AG04450 (cell line): Measurements from ENCODE around the gene USP11. TPM values are rescaled to one million over a fixed set of nuclear protein-coding genes. Genes with fewer than 3 reads are reported as not detected.

Experiments
- CTCF ChIA-PET: fragments of 300-600, 350-600 bp; formaldehyde crosslinking; extraction: SDS; loops from one replicate; lab custom pipeline; 2022; ENCODE audit warnings: antibody characterized with exemption, inconsistent platforms; lab: Charles Lee
- POLR2A ChIA-PET: fragments of 350-600 bp; formaldehyde crosslinking; extraction: SDS; loops from one replicate; lab custom pipeline; 2021; ENCODE audit warnings: antibody characterized with exemption, inconsistent platforms; lab: Yijun Ruan, JAX
- DNase-seq: peaks from one replicate; pipeline ENCODE4 v3.0.0-alpha.2; 2011; ENCODE audit warnings: low read depth, low spot score
- H3K27ac ChIP-seq: one replicate; pipeline ENCODE4 v1.5.1; 2012; ENCODE audit warnings: low read depth, low read length, control low read depth
- H3K27me3 ChIP-seq: one replicate; pipeline ENCODE4 v1.6.0; 2012; ENCODE audit warnings: low read length; ENCODE audit not compliant: control insufficient read depth, insufficient read depth
- H3K4me3 ChIP-seq: 2 replicates; pipeline ENCODE4 v1.5.1; 2011; ENCODE audit warnings: mild to moderate bottlenecking, low read depth, low read length, control low read depth
- H3K9me3 ChIP-seq: 2 replicates; pipeline ENCODE4 v1.5.1; 2012; ENCODE audit warnings: low read length; ENCODE audit not compliant: control insufficient read depth, insufficient read depth
- polyA plus RNA-seq: library from polyadenylated mRNA; depleted of rRNA; stranded (reverse); fragments of >200 nt; gene quantifications from 2 replicates; pipeline ENCODE4 v1.2.3, GENCODE V29; 2011
- TF ChIP-seq, protein P1 (sequence below): IDR thresholded peaks from 2 replicates; pipeline ENCODE4 v1.5.1; 2011; ENCODE audit warnings: low read depth, low read length, control low read depth, inconsistent platforms

Gene USP11
- polyA plus RNA-seq, 1 experiment: 31.5 TPM

DNA sequence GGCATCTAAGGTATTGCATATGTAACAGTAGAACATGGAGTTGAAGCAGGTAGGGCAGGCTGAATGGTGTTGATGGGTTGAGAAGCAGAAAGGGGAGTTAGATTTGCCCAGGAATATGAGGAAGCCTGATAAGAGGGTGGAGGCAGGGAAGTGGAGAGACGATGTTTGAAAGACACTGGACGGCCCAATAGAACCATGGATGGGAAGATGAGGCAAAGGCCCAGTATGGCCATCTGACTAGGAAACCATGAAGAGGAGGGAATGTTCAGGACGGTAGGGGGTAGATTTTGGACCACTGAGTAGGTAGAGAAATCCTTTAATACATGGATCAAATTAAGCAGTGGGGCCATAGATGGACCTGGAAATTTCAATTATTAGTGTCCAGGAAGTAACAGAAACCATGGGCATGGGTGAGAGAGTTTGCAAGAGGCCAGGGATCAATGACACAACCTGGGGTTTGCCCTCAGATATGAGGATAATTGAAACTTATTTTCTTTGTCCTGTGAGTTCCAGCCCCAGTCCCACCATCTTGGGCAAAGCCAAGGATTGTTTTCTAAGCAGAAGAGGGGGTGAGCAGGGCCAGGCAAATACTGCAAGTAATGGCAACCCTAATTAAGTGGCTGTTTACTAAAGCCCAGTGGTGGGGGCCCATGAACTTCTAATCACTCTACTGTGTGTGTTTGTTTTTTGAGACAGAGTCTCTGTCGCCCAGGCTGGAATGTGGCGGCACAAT is 2.5 kb upstream of the USP11 start:
- Histone ChIP-seq H3K9me3 (no peaks in the 10 kb centered on the region), H3K4me3 (no peak overlapping the region), H3K27me3 (no peaks in the 10 kb centered on the region), H3K27ac (no peak overlapping the region)
- ChIA-PET CTCF (no interaction called here), POLR2A (no interaction called here)
- no peak for DNase-seq
- TF ChIP-seq, protein P1, sequence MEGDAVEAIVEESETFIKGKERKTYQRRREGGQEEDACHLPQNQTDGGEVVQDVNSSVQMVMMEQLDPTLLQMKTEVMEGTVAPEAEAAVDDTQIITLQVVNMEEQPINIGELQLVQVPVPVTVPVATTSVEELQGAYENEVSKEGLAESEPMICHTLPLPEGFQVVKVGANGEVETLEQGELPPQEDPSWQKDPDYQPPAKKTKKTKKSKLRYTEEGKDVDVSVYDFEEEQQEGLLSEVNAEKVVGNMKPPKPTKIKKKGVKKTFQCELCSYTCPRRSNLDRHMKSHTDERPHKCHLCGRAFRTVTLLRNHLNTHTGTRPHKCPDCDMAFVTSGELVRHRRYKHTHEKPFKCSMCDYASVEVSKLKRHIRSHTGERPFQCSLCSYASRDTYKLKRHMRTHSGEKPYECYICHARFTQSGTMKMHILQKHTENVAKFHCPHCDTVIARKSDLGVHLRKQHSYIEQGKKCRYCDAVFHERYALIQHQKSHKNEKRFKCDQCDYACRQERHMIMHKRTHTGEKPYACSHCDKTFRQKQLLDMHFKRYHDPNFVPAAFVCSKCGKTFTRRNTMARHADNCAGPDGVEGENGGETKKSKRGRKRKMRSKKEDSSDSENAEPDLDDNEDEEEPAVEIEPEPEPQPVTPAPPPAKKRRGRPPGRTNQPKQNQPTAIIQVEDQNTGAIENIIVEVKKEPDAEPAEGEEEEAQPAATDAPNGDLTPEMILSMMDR: no peak

GRCh38 chrX:47231167-47231566 is 1.6 kb upstream of the USP11 start:
- Histone ChIP-seq H3K9me3 (no peaks in the 10 kb centered on the region), H3K4me3 (no peak overlapping the region), H3K27me3 (no peaks in the 10 kb centered on the region), H3K27ac (no peak overlapping the region)
- CTCF ChIA-PET: interaction anchor here (0.7 kb wide), 1 partner anchor 154 kb away, joined by 3 read pairs; no protein-coding TSS in a partner anchor
- TF ChIP-seq, protein P1: no peak
- POLR2A ChIA-PET: no interaction called here
- DNase-seq: no peak

DNA sequence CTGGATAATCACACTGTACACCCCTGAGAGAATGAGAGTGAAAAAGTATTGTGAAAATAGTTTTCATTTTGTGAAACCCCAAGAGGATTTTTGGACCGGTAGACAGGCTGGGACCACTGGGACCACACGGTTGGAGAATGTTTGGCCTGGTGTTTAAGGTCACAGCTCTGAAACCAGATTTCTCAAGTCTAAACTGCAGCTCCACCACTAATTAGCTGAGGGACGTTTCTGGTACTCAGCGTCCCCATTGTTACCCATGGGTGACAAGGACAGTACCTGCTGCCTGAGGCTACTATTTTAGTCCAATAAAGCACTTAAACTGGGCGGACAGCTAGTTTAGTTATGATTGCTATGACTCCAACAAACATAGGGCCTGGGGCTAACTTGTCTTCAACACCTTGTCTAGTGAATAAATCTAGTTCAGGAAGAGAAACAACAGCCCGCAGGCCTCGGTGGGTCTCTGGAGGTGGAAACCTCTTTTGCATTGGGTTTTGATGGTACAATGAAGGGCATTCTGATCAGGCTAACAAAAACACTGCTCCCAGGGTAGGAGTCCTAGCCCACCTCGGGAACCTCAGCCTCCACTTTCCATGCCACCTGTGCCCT is 509 bp upstream of the USP11 start:
- ChIA-PET CTCF (interaction anchor here (1.2 kb wide), 1 partner anchor 54 kb away, joined by 3 read pairs; no protein-coding TSS in a partner anchor), POLR2A (interaction anchor here (0.7 to 1.6 kb wide), 3 partner anchors 15 to 152 kb away, joined by 3 to 14 read pairs (median 5); partner anchors contain the start of gene CDK16)
- DNase-seq: no peak
- no peaks in the 10 kb centered on the region for H3K27me3 ChIP-seq
- peak overlapping the region; percentile 76 for H3K4me3 ChIP-seq
- no peaks in the 10 kb centered on the region for H3K9me3 ChIP-seq
- TF ChIP-seq, protein P1: no peak
- peak overlapping the region; percentile 98 for H3K27ac ChIP-seq

GRCh38 chrX:47233333-47234113 is 714 bp downstream of the USP11 start:
- H3K27me3 ChIP-seq: no peaks in the 10 kb centered on the region
- H3K9me3 ChIP-seq: no peaks in the 10 kb centered on the region
- POLR2A ChIA-PET: interaction anchor here (0.6 to 1.6 kb wide), 6 partner anchors 16 to 290 kb away, joined by 3 to 14 read pairs (median 4); partner anchors contain the start of gene CDK16
- peak overlapping the region; percentile 76 for H3K4me3 ChIP-seq
- peak overlapping the region; percentile 98 for H3K27ac ChIP-seq
- DNase-seq: peak; percentile 93
- TF ChIP-seq, protein P1: no peak
- CTCF ChIA-PET: interaction anchor here (0.6 to 1.2 kb wide), 2 partner anchors 52 to 293 kb away, joined by 3 to 7 read pairs; no protein-coding TSS in a partner anchor
